Parathyroid adenoma (tissue), 2 donors: Measurements from ENCODE around the gene NDC80.

ENCODE experiments used
- H2AFZ ChIP-seq: fragments of 300-600 bp; sonication (generic); one replicate; pipeline ENCODE4 v1.7.0; 2017; ENCODE audit warnings: antibody characterized with exemption, mild to moderate bottlenecking
- H3K27ac ChIP-seq: fragments of 300-600 bp; sonication (generic); one replicate; pipeline ENCODE4 v1.7.0; 2017
- H3K27me3 ChIP-seq: fragments of 300-600 bp; sonication (generic); one replicate; pipeline ENCODE4 v1.7.0; 2017; ENCODE audit warnings: low read length; ENCODE audit not compliant: control insufficient read depth, insufficient read depth
- H3K36me3 ChIP-seq: fragments of 300-600 bp; sonication (generic); one replicate; pipeline ENCODE4 v1.7.0; 2017; ENCODE audit warnings: low read length; ENCODE audit not compliant: control insufficient read depth, insufficient read depth
- H3K4me1 ChIP-seq: fragments of 300-600 bp; sonication (generic); one replicate; pipeline ENCODE4 v1.7.0; 2017; ENCODE audit warnings: control low read depth
- H3K4me2 ChIP-seq: fragments of 300-600 bp; sonication (generic); one replicate; pipeline ENCODE4 v1.7.0; 2017; ENCODE audit warnings: low read length
- H3K4me3 ChIP-seq: fragments of 300-600 bp; sonication (generic); one replicate; pipeline ENCODE4 v1.7.0; 2017; ENCODE audit warnings: low read depth, low read length
- H3K79me2 ChIP-seq: fragments of 300-600 bp; sonication (generic); one replicate; pipeline ENCODE4 v1.7.0; 2017; ENCODE audit warnings: control low read depth
- H3K9ac ChIP-seq: fragments of 300-600 bp; sonication (generic); one replicate; pipeline ENCODE4 v1.7.0; 2017; ENCODE audit warnings: mild to moderate bottlenecking
- H3K9me3 ChIP-seq: fragments of 300-600 bp; sonication (generic); one replicate; pipeline ENCODE4 v1.7.0; 2017; ENCODE audit warnings: low read length; ENCODE audit not compliant: control insufficient read depth
- TF ChIP-seq, protein P1 (sequence below): fragments of 300-600 bp; sonication (generic); IDR thresholded peaks from one replicate; pipeline ENCODE4 v1.7.0; 2017; ENCODE audit warnings: antibody characterized with exemption, mild to moderate bottlenecking
- donor health status: primary hyperparathyroidism.

NDC80 gene

DNA sequence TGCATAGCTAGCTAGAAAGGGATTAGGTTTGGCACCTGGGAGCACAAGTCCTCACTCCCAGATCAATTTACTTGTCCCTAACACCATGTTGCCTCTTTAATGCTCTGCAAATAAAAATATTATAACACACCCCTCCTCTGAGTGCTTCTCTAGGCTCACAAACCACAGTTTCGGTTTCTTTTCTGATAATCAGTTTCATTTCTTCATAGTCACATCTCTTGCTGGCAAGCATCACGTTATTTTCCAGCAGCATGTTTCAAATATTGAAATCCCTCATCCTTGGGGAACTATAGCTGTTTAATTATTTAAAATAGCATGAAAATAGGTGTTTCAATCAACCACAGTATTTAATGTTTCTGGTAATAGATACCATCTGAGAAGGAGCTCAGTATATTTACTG is 70.3 kb downstream of the NDC80 start:
- Histone ChIP-seq H3K36me3 (no peaks in the 10 kb centered on the region), H2AFZ (no peak overlapping the region), H3K9ac (no peak overlapping the region), H3K4me3 (no peak overlapping the region), H3K4me2 (peak overlapping the region; percentile 37), H3K9me3 (no peaks in the 10 kb centered on the region), H3K27me3 (no peaks in the 10 kb centered on the region), H3K4me1 (no peaks in the 10 kb centered on the region), H3K79me2 (no peaks in the 10 kb centered on the region), H3K27ac (peak overlapping the region; percentile 47)
- TF ChIP-seq, protein P1, sequence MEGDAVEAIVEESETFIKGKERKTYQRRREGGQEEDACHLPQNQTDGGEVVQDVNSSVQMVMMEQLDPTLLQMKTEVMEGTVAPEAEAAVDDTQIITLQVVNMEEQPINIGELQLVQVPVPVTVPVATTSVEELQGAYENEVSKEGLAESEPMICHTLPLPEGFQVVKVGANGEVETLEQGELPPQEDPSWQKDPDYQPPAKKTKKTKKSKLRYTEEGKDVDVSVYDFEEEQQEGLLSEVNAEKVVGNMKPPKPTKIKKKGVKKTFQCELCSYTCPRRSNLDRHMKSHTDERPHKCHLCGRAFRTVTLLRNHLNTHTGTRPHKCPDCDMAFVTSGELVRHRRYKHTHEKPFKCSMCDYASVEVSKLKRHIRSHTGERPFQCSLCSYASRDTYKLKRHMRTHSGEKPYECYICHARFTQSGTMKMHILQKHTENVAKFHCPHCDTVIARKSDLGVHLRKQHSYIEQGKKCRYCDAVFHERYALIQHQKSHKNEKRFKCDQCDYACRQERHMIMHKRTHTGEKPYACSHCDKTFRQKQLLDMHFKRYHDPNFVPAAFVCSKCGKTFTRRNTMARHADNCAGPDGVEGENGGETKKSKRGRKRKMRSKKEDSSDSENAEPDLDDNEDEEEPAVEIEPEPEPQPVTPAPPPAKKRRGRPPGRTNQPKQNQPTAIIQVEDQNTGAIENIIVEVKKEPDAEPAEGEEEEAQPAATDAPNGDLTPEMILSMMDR: no peak

DNA sequence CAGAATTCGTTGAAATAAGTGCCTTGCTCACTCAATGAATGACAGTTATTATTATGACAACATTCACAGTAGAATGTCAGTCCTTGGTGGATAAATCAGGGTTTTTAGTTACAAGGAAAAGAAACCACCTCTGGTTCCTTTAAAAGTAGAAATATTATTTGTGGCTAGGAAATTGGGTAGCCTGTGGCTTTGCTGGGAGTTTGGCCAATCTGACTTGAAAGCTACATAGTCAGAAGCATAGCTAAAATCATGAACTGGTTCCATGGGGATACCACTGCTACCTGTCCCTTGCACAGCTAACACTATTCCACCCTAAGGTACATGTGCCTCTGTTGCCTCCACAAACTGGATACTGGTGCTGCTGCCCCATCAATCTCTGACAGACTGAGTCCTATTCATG is 71.4 kb downstream of the NDC80 start:
- TF ChIP-seq, protein P1: no peak
- no peak overlapping the region for H3K27ac ChIP-seq
- no peak overlapping the region for H3K9ac ChIP-seq
- H3K4me2 ChIP-seq: no peak overlapping the region
- no peak overlapping the region for H2AFZ ChIP-seq
- no peaks in the 10 kb centered on the region for H3K9me3 ChIP-seq
- H3K27me3 ChIP-seq: no peaks in the 10 kb centered on the region
- no peaks in the 10 kb centered on the region for H3K4me1 ChIP-seq
- H3K79me2 ChIP-seq: no peaks in the 10 kb centered on the region
- H3K4me3 ChIP-seq: no peak overlapping the region
- no peaks in the 10 kb centered on the region for H3K36me3 ChIP-seq

DNA sequence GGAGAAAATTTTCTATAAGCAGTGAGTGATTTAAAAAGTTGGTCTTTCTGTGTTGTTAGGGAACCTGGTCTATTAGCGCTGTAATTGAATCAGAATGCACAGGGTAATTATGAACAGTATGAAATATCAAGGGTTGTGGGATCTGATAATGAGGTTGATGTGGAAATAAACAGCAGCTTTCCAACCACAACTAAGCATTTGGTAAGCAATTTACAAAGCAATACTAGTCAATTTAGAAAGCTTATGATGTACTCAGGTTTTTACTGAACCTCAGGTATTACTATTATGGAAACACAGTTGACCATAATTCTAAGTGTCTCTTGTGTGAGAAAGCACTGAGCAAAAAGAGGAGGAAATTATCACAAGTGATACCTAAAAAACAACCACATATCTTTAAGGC is 73.2 kb downstream of the NDC80 start:
- H3K4me1 ChIP-seq: no peaks in the 10 kb centered on the region
- H3K9ac ChIP-seq: no peak overlapping the region
- no peak overlapping the region for H3K27ac ChIP-seq
- no peaks in the 10 kb centered on the region for H3K9me3 ChIP-seq
- no peaks in the 10 kb centered on the region for H3K36me3 ChIP-seq
- H3K4me2 ChIP-seq: no peak overlapping the region
- TF ChIP-seq, protein P1: no peak
- no peaks in the 10 kb centered on the region for H3K79me2 ChIP-seq
- H2AFZ ChIP-seq: no peak overlapping the region
- no peak overlapping the region for H3K4me3 ChIP-seq
- no peaks in the 10 kb centered on the region for H3K27me3 ChIP-seq

DNA sequence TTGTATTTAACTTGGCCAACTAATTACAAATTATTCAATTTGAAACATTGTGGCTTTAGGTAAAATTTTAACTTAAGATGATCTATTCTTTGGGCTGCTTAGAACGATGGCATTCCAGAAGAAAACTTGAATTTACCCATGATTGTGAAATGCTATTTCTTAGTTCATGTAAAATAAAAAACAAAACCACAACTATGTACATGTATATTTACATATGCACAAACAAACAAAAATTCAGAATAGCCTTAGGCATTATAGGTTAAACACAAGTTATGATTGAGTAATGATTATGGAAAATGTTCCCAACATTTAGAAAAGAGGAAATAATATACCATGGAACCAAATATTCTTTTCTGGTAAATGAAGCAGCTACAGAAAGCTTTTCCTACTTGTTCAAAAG is 80.6 kb downstream of the NDC80 start:
- Histone ChIP-seq H3K36me3 (no peaks in the 10 kb centered on the region), H3K4me3 (no peak overlapping the region)

DNA sequence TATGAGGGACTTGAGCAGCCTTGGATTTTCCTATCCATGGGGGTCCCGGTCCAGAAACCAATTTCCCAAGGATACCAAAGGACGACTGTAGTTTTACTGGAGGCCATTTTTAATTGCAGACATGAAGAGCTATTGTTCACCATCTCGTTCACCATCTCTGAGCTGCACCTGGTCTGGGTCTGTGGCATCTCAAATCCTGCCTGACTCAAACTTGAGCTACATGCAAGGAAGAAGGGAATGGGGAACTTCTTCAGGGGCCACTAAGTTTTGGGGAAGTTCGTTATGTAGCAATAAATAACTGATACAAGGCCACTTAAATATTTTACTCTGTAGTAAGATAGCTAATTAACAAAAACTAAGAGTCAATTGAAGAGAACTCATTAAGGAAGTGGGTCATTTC is 82.1 kb downstream of the NDC80 start:
- Histone ChIP-seq H3K4me2 (no peak overlapping the region), H3K36me3 (no peaks in the 10 kb centered on the region), H3K27me3 (no peaks in the 10 kb centered on the region), H3K4me3 (no peak overlapping the region), H3K79me2 (peaks cover 6% of the 10 kb centered on the region), H3K4me1 (peaks cover 9% of the 10 kb centered on the region), H3K9me3 (no peaks in the 10 kb centered on the region), H3K9ac (no peak overlapping the region), H3K27ac (no peak overlapping the region), H2AFZ (peak overlapping the region; percentile 24)
- TF ChIP-seq, protein P1: no peak

More for the DNA sequence above, 80.6 kb downstream of the NDC80 start:
- Histone ChIP-seq H3K27me3 (no peaks in the 10 kb centered on the region), H2AFZ (no peak overlapping the region), H3K4me2 (no peak overlapping the region), H3K9ac (no peak overlapping the region), H3K79me2 (no peaks in the 10 kb centered on the region), H3K9me3 (no peaks in the 10 kb centered on the region), H3K27ac (no peak overlapping the region), H3K4me1 (no peaks in the 10 kb centered on the region)
- TF ChIP-seq, protein P1: no peak
